Stimulated activated CD8-positive, alpha-beta memory T cell treated with anti-CD3 and anti-CD28 coated beads, Interleukin-2, amount 100 ng/mL, for 1 hour (primary cell): ENCODE data around the gene CELSR2.
"Not testable (repeated sequence)": the region's sequence is repeated elsewhere in the genome, so short reads cannot be mapped to it uniquely, and the experiment has no call there.

ENCODE experiments used
- DNase-seq, 2 donors: peaks; one replicate each; pipeline ENCODE4 v3.0.0-alpha.2; 2020; ENCODE audit warnings: low read depth in 2 of 2

CELSR2 gene

GRCh38 chr1:109304226-109304920 is 55.0 kb downstream of the CELSR2 start:
- DNase-seq = no peak

GRCh38 chr1:109305991-109306390 is 56.7 kb downstream of the CELSR2 start:
- DNase-seq = not testable (repeated sequence)

DNA sequence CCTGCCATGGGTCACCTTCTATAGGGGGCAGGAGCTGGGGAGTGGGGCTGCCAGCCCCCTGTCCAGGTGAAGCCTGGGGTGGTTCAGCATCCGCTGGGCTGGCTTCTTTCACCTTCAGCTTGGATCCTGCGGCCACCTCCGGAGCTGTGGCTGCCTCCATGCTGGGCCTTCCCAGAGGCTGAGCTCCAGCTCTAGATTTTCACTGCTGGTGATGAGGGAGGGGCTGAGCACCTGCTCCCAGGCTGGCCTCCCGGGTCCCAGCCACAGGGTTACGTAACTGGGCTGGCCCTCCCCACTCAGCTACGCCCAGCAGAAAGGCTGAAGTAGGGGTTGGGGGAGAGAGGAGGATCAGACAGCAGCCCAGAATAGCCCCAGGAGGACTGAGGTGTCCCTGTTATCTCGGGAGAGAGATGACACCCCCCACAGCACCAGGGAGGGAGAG is 57.5 kb downstream of the CELSR2 start, which contains the start of gene MYBPHL:
MYBPHL (minus strand) TSS at position 180 of the 442 bp plus-strand sequence; CDS start at position 160, 20 bp downstream.
- DNase-seq = no peak

GRCh38 chr1:109307274-109308021 is 58.1 kb downstream of the CELSR2 start:
- DNase-seq = no peak

DNA sequence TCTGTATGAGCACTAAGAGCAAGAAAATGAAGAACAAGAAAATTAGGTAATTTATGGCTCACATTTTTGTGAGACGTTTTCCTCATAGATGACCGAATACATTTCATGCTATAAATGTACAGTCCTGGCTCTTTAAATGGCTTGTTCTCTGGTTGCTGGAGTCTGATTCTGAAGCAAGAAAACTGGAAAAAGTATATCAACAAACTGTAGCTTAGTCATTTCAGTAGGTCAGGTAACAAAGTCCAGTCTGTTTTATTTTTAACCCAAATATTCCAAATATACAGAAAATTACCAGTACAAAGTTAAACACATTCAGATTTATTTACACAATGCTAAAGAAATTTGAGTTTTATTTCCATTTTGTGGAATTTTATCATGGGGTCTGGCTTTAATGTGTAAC is 60.0 kb downstream of the CELSR2 start:
- no peak for DNase-seq

GRCh38 chr1:109312246-109312645 is 62.9 kb downstream of the CELSR2 start:
- DNase-seq = no peak

- DNase-seq = no peak
Observed at GRCh38 chr1:109312978-109313775, 63.8 kb downstream of the CELSR2 start.

GRCh38 chr1:109314795-109315194 is 65.5 kb downstream of the CELSR2 start:
- DNase-seq = no peak

- no peak for DNase-seq
Observed at GRCh38 chr1:109315288-109315687, 65.9 kb downstream of the CELSR2 start.

- DNase-seq = no peak
Observed at GRCh38 chr1:109316506-109316905, 67.2 kb downstream of the CELSR2 start.

- DNase-seq = no peak
Observed at GRCh38 chr1:109319114-109319513, 69.8 kb downstream of the CELSR2 start.

- no peak for DNase-seq
Observed at GRCh38 chr1:109322974-109323373, 73.6 kb downstream of the CELSR2 start.
